ELF-1 (cell line): ENCODE measurements around the gene IL17C.
A peak's percentile ranks its signal among the peaks of the same experiment; 100 is the strongest.

Source experiments
- DNase-seq: peaks from one replicate; pipeline ENCODE4 v3.0.0-alpha.2; 2016; ENCODE audit warnings: low read depth, low spot score

IL17C gene

GRCh38 chr16:88645455-88645854 is 7.1 kb downstream of the IL17C start:
- DNase-seq: no peak

DNA sequence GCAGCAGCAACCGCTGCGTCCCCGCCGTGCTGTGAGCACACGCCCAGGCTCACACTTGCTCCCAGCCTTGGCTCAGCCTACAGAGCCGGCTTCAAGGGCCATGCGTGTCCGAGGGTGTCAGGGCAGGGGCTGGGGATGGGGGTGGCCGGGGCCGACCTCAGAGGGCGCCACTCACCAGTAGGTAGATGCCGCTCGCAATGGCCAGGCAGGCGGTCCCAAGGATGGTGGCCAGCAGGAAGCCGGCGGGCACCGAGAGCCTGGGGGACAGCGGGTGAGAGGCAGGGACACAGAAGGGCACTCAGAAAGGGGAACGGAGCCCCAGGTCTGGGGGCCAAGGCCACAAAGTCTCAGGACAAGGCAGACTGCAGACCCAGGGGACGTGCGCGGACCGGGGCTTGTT is 7.6 kb downstream of the IL17C start:
- DNase-seq: no peak

GRCh38 chr16:88646345-88647034 is 8.1 kb downstream of the IL17C start:
- DNase-seq: no peak

GRCh38 chr16:88647178-88648070 is 9.1 kb downstream of the IL17C start:
- DNase-seq: no peak

DNA sequence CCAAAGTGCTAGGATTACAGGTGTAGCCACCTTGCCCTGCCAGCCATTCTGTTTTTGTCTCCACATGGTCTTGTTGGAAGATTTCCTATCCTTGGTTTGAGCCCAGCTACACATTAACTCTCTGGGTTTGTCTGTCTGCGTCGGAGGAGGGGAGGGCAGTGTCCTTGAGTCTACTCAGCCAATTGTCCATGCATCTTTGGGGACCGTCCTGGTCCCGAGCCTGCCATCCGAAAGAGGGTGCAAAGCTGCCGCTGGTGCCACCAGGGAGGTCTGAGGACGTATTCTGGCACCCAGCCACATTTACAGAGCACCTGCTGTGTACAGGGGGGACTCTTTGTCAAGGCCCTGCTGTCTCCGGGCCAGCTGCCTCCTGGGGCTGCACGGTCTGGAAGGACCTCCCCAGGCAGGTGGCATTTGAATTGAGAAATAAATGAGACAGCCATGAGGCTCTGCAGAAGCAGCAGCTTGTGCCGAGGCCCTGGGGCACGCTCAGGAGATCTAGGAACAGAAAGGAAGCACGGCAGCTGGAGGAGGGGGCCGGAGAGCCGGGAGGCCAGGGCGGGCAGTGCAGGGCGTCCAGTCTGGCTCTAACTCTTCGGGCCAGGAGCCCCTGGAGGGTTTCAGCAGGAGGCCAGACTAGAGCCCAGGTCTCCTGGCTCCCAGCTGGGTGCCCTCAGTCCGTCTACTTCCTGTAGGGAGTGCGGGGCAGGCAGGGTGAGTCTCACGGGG is 11.0 kb downstream of the IL17C start:
- no peak for DNase-seq

- peak; percentile 58 for DNase-seq
Measured at GRCh38 chr16:88649924-88650748, 11.8 kb downstream of the IL17C start.

- peak; percentile 41 for DNase-seq
Measured at GRCh38 chr16:88650749-88651275, 12.4 kb downstream of the IL17C start, which contains the start of gene CYBA. TSS of gene CYBA (minus strand) at chr16:88651053. CDS start at chr16:88651013, 40 bp downstream.

DNA sequence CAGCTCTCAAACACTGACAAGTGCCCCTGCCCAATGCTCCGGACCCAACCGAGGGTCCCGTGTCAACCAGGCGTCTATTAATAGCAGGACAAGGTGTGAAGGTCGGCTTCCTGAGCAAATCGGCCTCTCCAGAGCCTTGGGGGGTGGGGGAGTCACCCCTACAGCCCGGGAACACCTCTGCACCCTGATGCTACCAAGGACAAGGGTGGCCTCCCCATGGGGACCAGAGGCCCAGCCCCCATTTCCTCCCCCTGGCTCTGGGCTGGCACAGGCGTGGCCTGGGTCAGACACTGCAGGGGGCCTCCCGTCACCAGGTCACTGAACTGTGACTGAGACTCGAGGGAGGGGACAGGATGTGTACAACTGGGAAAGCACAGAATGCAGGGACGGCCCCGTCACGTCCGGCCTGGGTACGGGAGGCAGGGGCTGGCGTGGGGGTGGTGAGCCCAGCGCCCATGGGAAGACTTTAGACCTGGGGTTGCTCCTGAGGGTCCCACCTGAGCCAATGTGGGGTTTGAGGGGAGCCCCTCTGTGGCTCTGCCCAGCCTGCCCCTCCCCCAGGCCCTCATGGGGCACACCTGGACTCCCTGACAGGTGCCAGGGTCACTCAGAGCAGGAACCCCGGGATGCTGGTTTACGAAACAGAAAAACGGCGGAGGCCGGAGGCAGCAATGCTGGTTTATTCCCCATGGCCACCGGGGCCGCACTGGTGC is 13.1 kb downstream of the IL17C start:
- peak; percentile 37 for DNase-seq

- DNase-seq: no peak
Measured at GRCh38 chr16:88651989-88652761, 13.8 kb downstream of the IL17C start.

GRCh38 chr16:88652762-88653063 is 14.3 kb downstream of the IL17C start:
- DNase-seq: no peak

DNA sequence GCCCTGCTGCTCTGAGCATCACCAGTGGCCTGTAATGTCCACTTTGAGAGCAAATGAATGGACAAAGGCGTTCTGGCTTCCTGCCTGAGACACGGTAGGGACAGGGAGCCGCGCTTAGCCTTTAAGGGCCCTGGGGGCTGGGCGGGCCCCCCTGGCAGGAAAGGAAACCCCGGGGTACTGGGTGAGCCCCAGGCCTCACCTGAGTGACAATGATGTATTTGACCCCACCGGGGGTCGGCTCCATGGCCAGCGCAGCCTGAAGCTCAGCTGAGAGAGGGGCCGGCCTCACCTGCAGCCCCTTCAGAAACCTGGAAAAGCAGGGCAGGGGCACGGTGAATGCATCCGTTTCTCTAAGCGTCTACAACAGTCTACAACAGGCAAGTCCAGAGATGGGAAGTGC is 14.7 kb downstream of the IL17C start:
- no peak for DNase-seq

GRCh38 chr16:88653596-88654362 is 15.4 kb downstream of the IL17C start:
- DNase-seq: no peak

DNA sequence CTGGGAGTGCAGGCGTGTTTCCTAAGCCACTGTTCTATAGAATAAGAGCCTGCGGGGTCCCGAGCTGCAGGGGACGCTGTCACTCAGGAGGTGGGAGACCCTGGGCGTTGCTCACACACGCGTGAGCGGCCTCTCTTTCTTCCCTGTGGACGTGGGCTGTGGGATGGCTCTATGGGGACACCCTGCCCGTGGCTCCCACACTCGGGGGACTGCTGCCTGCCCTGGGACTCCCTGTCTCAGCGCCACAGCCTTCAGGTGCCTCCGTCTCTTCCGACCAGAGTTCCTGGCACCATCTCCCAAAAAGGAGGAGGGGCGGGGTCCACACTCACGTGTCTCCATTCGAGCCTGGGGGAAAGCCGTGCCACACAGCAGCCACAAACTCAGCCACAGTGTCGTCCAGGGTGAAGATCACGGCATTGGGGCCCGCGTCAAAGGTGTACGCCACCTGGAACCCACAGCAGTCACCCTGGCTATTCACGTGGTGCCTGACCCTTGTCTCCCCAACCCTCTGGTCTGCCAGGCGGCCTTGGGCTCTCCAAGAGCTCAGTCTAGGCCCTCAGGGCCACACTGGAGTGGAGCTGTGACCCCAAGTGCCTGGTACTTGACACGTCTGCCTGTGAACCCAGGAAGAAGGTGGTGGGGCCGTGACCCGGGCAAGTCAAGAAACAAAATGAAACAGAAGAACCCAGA is 16.1 kb downstream of the IL17C start:
- DNase-seq: no peak

DNA sequence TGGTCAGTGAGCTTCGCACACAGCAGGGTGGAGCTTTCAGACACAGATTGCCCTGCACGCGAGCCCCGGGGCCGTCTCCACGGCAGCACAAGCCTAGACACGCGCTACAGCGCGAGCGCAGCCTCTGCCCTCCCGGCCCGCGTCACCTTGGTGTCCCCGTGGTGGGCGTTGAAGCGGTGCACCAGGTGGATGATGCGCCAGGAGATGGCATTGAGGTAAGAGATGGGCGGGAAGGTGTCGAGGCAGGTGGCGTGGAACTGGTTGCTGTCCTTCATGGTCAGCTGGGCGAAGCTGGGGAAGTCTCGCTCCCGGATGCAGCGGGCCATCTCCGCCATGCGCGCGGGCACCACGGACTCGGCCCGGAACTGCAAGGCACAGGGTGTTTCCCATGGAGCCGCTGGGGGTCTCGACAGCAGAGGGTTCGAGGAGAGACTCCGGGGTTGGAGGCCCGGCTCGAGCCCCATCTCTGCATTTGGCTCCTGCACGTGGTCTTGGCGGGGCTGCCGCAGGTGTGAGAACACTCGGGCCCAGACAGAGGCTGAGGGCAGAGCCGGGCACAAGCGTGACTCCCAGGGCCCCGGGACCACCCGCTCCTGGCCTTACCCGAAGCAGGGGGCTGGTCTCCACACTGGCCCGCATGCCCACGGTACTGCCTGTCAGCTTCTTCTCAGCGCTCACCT is 16.8 kb downstream of the IL17C start:
- no peak for DNase-seq

DNA sequence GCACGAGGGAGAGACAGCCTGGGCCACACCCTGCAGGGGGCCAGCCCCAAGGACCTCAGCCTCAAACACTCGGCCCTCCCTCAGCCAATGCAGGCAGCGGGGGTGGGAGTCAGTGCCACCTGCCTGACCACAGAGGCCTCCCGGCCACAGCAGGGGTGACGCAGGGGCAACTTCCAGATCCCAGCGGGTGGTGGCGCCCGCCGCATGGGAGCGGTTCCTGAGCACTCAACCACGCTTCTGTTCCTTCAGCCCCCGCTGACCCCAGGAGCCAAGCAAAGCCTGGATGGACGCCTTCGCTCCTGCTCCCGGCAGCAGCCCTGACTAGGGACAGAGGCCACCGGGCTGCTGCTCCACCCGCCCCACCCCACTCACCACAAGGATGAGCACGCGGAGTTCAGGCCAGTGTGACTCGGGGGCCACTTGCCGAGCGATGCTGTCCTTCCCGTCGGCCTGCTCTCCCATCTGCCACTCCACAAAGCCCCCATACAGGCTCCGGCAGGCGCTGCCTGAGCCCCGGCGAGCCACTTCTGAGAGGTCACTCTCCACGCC is 17.4 kb downstream of the IL17C start:
- DNase-seq: no peak

DNA sequence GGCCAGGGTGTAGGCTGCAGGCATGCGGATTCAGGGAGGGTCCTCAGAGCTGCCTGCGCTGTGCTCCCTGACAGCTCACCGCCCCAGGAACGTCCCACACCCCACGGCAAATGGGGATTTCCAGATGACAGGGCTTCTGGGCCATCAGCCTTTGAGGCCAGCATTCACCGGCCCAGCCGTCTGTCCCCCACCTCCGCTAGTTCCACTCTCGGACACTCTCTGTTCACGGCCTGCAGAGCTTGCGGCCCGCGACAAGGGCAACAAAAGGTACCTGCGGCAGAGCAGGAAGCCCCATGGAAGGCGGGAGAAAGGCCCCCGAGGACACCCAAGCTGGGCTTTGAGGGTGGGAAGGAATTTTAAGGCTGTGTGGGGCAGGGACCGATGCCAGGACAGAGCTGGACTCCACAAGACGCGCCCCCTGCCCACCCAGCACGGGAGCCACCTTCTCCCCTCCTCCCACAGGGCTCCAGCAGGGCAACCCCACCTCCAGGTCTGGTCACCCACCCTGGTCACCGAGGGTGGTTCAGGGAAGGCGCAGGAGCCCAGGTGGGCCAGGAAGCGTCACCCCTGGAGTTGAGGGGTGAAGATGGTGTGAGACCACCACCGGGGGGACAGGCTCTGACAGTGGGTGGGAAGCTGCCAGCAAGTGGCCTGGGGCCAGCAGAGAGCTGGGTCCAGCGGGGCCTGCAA is 18.1 kb downstream of the IL17C start:
- DNase-seq: no peak

- DNase-seq: no peak
Measured at GRCh38 chr16:88657371-88657770, 19.0 kb downstream of the IL17C start.
